HG02610 (cell line): Measurements from ENCODE around the gene HS3ST1.
A peak's percentile ranks its signal among the peaks of the same experiment; 100 is the strongest.

ENCODE experiments used
- ATAC-seq: cut with Tn5 transposase; IDR thresholded peaks from one replicate; pipeline ENCODE4 v1.9.1; 2021; ENCODE audit warnings: mild to moderate bottlenecking, moderate library complexity; ENCODE audit not compliant: unreplicated experiment

The HS3ST1 gene

DNA sequence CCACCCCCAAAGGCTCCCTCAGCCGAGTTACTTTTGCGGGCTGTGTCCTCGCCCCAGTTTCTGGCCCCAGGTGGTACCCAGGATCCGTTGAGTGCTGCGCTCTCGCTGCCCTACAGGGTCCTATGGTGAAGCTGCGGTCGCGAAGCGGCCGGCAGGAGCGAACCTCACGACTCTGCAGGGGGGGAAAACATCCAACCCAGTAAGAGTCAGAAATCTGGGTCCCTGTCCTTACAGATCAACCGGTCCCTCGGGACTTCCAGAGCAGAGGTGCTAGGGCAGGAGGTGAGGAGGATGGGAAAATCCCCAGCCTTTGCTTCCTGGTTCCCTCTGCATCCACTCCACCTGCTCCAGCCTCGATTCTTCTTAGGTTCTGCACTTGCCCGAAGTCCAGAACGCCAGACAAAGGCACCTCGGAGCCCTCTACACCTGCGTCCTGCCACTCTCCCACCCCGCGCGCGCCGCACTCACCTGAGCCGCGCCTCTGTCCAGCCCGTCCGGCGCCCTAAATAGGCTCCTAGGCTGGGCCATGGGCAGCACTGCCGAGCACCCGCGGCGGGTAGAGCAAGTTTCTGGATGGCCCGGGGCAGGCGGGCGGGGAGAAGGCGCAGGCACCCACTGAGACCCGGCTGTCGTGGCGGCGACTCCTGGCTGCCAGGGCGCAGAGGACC, at the start of gene HS3ST1:
Gene HS3ST1, minus strand, starts transcription at position 664 of the 668 bp plus-strand sequence. CDS start 28,889 bp downstream, outside the sequence.
- ATAC-seq, result peak; percentile 27

DNA sequence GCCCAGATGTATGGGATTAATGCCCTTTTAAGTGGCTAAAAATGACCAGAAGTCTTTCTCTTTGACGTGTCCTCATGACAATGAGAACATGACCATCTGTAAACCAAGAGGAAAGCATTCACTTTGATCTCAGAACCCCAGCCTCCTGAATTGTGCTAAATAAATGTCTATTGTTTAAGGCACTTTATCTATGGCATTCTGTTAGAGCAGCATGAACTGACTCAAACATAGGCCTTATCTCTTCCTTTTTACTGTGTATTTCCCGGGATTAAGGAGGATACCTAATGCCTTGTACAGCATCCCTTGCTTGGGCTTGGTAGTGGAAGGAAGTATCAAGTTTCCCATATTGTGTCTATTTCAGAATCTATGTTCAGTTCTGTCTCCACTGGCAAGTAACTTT, 47.2 kb upstream of the HS3ST1 start:
- ATAC-seq, result no peak

DNA sequence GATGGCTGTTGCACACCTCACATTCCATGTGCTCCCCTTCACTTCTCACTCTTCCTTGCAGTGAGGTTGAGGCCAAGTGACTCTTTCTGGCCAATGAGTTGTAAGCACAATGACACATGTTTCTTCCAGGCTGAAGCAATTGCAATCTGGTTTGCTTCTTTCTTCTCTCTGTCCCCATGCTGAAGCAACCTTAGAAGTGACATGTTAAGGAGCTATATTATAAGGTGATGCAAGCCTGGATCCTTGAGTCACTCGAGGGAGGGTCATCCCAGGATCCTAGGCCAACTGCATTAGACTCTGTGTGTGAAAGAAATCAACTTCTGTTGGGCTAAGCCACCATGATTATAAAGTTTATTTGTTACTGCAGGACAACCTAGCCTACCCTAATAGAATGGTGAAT, 45.5 kb upstream of the HS3ST1 start:
- ATAC-seq, result no peak

DNA sequence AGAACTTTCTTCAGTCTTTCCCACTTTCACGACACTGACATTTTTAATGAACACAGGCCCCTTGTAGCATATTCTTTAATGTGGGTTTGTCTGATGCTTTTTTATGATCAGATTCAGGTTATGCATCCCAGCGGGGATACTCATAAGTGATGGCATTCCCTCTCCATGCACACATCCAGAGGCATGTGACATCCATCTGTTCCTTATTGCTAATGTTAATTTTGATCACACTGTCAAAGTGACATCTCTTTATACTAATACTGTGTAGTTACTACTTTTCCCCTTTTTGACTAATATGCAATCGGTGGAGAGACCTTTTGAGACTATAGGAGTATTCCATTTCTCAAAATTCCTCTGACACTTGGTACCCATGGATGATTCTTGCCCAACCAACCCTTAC, 43.8 kb upstream of the HS3ST1 start:
- ATAC-seq, result no peak

DNA sequence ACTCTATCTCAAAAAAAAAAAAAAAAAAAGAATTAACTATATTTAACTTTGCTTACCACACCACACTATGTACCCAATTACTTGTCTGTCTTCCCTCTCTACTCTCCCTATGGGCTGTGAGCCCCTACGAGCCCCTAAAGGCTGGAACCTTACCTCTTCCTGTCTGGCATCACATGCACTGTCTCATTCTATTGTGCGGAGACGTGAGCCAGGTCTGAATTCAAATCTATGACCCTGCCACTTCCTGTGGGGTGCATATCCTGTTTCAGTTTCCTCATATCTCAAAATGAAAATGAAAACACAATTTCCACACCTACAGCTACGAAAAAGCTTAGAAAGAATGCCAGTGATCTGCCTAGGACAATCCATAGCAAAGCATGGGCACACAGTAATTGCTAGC, 42.9 kb upstream of the HS3ST1 start:
- ATAC-seq, result peak; percentile 62

DNA sequence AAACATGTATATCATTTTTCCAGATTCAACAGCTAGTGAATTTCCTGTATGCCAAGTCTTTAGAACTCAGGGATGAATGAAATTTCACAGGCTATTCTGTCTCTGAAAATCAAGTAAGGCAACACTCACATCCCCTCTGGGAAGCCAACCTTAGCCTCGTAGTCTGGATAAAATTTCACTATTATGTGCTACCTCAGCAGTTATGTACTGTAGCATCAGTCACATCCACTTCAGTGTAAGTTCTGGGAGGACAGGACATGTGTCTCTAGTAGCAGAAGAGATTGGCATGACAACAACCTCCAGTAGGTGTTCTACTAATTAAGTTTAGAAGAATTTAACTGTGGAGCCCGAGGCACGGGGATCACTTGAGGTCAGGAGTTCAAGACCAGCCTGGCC, 42.4 kb upstream of the HS3ST1 start:
- ATAC-seq, result no peak

DNA sequence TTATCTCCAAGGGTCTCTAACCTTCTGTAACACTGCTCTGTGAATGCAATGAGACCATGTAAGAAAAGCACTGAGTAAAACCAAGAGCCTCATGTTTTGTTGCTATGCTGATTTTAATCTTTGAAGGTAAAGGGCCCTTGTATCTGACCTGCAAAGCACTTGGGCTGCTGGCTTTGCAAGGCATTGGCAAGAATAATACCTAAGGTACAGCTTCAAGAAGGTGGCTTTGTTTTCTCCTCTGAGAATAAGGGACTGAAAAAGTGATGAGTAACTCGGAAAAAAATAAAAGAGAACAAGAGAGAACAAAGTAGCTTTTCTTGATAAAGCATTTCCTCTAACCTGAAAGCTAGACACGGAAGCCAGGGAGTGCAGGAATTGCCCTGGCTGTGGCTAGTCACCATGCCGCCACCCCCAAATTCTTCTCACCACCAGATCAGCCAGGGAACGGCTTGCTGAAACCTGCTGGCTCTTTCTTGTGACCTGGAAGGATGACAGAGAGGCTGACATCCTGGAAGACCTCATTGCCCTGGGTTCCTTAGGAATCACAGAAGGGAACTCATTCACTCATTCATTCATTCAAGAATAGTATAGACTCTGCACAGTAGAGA, 41.8 kb upstream of the HS3ST1 start:
- peak; percentile 70 for ATAC-seq

DNA sequence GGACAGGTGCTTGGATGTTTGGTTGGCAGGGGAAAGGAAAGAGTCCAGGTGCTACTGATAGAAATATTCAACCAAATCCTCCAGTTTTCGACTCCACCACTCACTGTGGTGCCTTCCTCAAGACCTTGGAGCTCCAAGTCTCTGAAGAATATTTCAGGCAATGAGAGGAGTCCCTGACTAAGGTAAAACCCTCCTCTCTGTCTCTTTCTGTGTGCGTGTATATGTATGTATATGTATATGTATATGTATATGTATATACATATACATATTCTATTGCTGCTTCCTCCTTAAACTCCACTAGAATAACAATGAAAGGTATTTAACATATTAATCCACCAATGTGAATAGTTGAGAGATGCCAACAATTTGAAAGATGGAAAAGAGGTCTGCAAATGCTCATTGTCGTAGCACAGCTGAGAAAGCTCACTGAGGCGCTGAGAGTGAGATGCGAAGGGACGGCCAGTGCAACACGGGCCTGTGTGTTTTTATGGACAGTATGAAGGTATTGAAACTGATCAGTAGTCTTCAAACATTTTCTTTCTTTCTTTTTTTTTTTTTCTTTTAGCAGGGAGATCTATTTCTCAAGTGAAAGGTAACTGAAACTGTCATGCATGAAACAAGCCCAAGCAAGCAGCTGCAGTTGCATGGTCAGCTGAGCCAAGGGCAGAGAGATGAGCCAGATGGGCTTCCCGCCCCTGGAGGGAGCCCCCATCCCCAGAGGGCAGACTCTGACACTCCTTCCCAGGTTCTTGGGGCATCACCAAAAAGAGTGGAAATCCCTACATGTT, 41.1 kb upstream of the HS3ST1 start:
- ATAC-seq, result peak; percentile 64

DNA sequence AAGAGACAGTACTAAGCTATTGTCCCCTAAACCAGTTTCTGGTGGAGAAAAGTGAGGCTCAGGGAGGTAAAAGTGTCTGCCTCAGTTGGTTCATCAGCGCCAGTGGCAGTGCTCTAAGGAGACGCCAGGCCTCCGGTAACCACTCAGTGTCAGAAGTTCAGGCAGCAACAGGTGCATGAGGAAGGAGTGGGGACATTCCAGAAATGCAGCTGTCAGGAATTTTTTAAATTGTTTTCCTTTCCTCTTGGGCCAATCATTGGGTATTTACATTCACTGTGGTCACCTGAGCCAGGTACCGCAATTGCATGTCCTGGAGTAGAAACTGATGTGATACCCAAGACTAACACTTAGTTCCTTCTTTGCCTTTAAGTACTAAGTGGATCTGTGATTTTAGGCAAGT, 40.2 kb upstream of the HS3ST1 start:
- ATAC-seq, result no peak

DNA sequence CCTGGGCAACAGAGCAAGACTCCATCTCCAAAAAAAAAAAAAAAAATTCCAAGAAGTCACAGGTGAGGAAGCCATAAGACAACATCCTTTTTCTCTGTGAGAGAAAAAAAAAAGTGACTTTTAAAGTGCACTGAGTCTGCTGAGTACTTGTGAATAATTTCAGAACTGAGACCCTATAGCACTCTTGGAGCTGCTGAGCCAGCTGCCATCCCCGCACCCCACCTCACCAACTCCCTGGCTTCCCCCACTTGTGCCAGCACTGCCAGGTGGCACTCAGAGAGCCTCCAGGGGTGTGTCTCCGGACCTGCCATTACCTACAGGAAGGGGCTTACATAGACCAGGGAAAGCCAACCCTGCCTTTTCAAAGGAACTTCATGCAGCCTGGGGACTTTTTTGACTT, 39.2 kb upstream of the HS3ST1 start:
- no peak for ATAC-seq

DNA sequence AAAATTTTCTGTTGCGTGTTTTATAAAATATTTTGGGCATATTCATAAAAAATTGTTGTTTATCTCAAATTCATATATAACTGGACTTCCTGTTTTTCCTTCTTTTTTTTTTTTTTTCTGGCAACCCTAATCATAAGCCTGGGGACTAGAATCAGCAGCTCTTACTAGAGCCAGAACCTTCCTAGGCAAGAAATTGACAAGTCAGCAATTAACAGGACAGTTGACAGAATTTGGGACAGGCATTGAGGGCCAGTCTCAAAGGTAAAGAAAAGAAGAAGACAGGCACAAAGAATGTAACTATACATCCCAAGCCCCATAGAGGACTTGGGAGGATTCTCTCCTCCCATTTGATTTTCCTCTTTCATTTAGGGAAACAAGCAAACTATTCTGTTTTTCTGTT, 35.0 kb upstream of the HS3ST1 start:
- no peak for ATAC-seq

DNA sequence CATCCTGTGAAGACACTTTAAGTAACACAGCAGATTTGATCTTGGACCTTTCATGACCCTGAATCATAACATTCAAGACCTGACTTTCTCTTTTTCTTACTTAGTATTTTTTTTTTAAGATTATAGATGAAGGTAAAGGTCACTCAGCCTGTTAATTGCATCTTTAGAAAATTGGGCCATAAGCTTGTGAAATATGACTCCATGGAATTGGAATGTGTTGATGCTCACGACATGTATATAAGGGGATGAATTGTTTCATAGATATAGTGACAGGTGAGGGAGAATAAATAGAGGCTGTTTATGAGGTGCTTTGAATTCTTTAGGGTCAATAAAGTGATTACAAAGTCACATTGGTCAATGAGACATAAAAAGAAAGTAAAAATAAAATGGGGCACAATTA, 27.7 kb upstream of the HS3ST1 start:
- ATAC-seq, result no peak

DNA sequence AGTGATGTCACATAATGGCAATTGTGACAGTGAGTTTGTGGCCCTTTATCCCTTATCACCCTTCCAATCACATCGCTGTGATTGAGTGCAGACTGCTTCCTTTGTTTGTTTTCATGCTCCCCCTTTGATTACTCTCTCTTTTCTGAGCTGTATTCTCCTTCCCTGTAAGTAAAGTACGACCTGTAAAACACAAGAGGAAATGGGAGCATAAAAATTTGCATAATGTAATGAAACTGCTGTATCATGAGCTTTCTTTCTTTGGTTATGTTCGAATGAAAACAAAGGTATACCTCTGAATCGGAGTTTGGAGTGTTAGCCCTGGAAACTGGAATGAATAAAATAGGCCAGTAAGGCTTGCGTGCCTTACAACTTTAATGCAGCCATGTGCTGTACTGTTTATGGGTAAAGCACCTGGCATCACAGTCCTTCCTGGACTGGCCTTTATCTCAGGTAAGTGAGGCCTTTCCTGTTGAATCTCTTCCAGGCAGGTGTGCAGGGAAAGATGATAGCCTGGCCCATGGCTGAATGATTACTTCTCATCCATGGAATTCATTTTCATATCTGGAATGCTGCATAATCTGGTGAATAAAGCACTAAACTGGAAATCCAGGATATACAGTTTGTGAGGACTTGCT, 26.6 kb upstream of the HS3ST1 start:
- no peak for ATAC-seq

DNA sequence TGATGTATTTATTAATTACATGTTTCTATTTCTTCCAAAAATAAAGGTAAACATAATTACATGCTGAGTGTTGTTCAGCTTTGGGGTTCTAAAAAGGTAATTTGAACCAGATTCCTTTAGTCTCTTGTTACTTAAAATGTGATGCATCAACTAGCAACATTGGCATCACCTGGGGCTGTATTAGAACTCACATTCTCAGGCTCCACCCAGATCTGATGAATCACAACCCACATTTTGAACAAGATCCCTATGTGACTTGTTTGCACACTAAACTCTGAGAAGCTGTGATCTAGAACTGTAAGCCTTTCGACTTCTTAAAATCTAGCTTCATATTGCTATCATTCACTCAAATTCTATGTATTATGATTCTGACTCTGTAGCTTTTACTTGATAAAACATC, 23.0 kb upstream of the HS3ST1 start:
- ATAC-seq, result no peak

DNA sequence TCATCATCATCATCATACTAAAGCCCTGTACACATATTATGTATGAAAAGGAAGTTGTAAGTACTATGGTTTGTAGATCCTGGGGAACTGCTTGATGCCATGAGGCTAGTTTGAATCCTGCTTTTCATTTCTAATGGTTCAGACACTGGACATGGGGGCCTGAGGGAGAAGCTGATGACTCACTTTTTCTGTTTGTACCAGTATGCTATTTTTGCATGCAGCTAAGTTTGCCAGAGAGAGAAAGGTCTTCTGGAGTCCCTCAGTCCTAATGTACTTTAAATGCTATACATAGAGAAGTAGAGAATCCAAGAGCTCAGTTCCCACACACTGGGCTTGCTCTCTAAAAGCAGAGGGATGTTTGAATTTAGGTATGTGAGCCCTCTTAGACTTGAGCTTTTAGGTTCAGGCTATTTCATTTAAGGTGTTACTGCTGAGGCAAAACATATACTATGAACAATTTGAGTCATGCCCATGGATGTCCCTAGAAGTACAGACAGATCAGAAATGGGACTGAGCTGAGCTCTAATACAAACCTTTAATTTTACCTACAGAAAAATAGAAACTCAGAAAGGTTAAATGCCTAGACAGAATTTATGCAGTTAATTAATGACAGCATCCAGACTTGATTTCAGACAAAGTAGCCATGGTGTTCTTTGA, 17.6 kb upstream of the HS3ST1 start:
- no peak for ATAC-seq

DNA sequence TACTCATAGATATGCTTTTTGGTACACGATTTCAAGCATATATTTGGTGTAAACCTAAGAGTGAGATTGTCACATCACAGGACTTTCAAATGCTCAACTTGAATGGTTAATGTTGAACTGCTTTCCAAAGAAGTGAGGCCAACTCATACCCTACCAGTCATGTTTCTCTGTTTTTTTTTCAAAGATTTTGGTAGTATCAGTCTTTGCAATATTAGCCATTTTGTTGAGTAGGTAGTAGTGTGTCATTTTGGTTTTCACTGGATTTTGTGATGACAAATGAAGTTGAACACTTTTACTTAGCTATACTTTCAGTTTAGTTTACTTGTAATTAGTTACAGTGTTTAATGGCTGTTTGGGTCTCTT, 12.5 kb upstream of the HS3ST1 start:
- no peak for ATAC-seq

DNA sequence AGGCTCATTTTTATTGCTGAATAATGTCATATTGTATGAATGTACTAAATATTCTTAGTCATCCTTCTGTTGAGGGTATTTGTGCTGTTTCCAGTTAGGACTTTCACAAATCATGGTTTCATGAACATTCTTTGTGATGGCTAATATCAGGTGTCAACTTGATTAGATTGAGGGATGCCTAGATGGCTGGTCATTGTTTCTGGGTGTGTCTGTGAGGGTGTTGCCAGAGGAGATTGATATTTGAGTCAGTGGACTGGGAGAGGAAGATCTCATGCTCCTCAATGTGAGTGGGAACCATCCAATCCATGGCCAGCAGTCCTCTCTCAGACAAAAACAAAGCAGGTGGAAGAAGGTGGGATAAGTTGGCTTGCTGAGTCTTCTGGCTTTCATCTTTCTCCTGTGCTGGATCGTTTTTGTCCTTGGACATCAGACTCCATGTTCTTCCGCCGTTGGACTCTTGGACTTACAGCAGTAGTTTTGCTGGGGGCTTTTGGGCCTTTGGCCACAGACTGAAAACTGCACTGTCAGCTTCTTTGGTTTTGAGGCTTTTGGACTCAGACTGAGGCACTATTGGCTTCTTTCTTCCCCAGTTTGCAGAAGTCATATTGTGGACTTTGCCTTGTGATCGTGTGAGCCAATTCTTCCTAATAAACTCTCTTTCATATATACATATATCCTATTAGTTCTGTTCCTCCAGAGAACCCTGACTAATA, 11.9 kb upstream of the HS3ST1 start:
- no peak for ATAC-seq

DNA sequence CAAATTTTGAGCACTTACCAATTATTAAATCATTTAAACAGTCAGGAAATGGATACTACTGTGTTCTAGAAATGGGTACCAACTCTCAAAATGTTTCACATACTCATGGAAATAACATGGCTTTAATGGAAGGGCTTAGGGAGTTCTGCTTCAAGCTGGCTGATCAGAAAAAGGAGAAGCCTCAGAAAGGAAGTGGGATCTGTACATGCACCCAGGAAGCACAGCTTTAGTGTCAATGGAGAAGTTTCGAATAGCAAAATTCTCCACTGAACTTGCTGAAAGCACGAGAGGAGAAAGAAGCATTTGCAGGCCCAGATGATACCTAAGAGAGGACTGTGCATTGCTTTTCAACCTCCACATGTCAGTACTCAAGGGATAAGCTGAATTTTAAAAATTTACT, 11.1 kb upstream of the HS3ST1 start:
- no peak for ATAC-seq

DNA sequence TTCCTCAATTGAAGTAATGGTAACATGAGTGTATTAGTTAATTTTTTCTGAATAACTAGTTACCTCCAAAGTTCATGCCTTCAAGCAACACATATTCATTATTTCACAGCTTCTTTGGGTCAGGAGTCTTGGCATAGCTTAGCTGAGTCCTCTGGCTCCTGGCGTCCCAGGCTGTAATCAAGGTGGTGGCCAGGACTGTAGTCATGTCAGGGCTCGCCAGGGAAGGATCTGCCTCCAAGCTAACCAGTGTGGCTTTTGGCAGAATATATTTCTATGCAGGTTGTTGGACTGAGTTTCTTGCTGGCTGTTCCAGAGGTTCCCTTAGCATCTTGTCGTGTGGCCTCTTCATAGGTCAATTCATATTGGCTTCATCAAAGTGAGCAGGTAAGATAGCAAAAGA, 10.0 kb upstream of the HS3ST1 start:
- ATAC-seq, result no peak

DNA sequence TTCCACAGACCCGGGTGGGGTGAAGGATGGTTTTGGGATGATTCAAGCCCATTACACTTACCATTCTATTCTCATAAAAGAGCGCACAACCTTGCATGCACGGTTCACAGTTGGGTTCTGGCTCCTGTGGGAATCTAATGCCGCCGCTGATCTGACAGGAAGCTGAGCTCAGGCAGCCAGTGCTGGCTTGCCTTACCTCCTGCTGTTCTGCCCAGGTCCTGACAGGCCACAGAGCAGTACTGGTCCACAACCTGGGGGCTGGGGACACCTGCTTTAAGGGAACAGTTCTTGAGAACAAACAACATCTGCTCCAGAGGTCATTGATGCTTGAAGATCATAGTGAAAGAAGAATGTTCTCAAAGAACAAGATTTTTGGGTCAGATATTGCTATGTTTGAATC, 8.0 kb upstream of the HS3ST1 start:
- ATAC-seq, result peak; percentile 58

DNA sequence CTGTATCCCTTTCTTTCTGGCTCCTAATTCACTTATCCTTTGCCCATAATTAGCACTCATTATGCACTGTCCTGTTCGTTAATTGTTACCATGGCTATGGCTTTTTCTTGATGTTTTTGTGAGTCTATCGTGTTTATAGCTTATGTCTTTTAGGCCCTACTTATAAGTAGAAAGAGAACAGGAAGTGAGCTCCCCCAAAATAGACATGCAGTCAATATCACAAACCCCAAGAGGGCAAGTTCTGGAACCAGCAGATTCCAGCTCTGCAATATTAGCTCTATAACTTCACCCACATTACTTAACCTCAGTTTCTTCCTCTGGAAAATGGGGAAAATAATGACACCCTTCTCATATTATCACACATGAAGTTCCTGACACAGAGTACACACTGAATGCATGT, 7.4 kb upstream of the HS3ST1 start:
- no peak for ATAC-seq
